Fibroblast of lung (primary cell): ENCODE data around the gene COA1. TPM values are rescaled to one million over a fixed set of nuclear protein-coding genes. Genes with fewer than 3 reads are reported as not detected.
A peak's percentile ranks its signal among the peaks of the same experiment; 100 is the strongest.

Experiments used
- DNase-seq, 2 donors: peaks; one replicate each; pipeline versions ENCODE4 v3.0.0 to v3.0.0-alpha.2; 2010; ENCODE audit warnings: low read depth in 2 of 2
- H2AFZ ChIP-seq: 2 replicates; pipeline ENCODE4 v1.5.1; 2012; ENCODE audit warnings: low read length, control low read depth, inconsistent platforms
- H3K27ac ChIP-seq: 2 replicates; pipeline ENCODE4 v1.5.1; 2011; ENCODE audit warnings: low read length, control low read depth; ENCODE audit not compliant: insufficient read depth
- H3K27me3 ChIP-seq: 2 replicates; pipeline ENCODE4 v1.5.1; 2011; ENCODE audit warnings: mild to moderate bottlenecking, low read length; ENCODE audit not compliant: control insufficient read depth, insufficient read depth
- H3K36me3 ChIP-seq: 2 replicates; pipeline ENCODE4 v1.5.1; 2011; ENCODE audit warnings: low read length; ENCODE audit not compliant: control insufficient read depth, insufficient read depth
- H3K4me1 ChIP-seq: 2 replicates; pipeline ENCODE4 v1.5.1; 2011; ENCODE audit warnings: low read length; ENCODE audit not compliant: control insufficient read depth, insufficient read depth; ENCODE audit errors: extremely low read depth
- H3K4me2 ChIP-seq: 2 replicates; pipeline ENCODE4 v1.5.1; 2011; ENCODE audit warnings: low read length, control low read depth; ENCODE audit not compliant: insufficient read depth; ENCODE audit errors: extremely low read depth
- H3K4me3 ChIP-seq, 4 experiments: fragments of 200-600 bp in 1 of 4; sonication (generic) in 1 of 4; replicated peaks in 1 of 4; 2 replicates each; pipeline ENCODE4 v1.5.1; 2011 to 2016; ENCODE audit warnings: low read length in 4 of 4, low read depth in 3 of 4, mild to moderate bottlenecking in 3 of 4, control low read depth in 2 of 4, inconsistent platforms in 1 of 4, mixed read lengths in 1 of 4; ENCODE audit not compliant: insufficient read depth in 1 of 4; ENCODE audit errors: control extremely low read depth in 1 of 4
- H3K79me2 ChIP-seq: 2 replicates; pipeline ENCODE4 v1.5.1; 2012; ENCODE audit warnings: mild to moderate bottlenecking, low read length, inconsistent platforms; ENCODE audit not compliant: control insufficient read depth, insufficient read depth
- H3K9ac ChIP-seq: 2 replicates; pipeline ENCODE4 v1.5.1; 2011; ENCODE audit warnings: mild to moderate bottlenecking, low read length, control low read depth; ENCODE audit not compliant: insufficient read depth
- H3K9me3 ChIP-seq: 2 replicates; pipeline ENCODE4 v1.5.1; 2012; ENCODE audit warnings: low read depth, low read length; ENCODE audit not compliant: control insufficient read depth, insufficient read depth
- H4K20me1 ChIP-seq: 2 replicates; pipeline ENCODE4 v1.5.1; 2011; ENCODE audit warnings: low read length; ENCODE audit not compliant: control insufficient read depth, insufficient read depth; ENCODE audit errors: extremely low read depth
- EZH2 ChIP-seq: IDR thresholded peaks from 2 replicates; pipeline ENCODE4 v1.5.1; 2012; ENCODE audit warnings: low read length, control low read depth, mild to moderate bottlenecking; ENCODE audit errors: missing control alignments
- polyA plus RNA-seq, 2 donors: library from polyadenylated mRNA; depleted of rRNA in 1 of 2; stranded (reverse) in 1 of 2; unstranded in 1 of 2; fragments of >200 nt; gene quantifications; 2 replicates each; pipeline ENCODE4 v1.2.1, GENCODE V29; 2011 to 2012; ENCODE audit warnings: missing spikeins in 1 of 2
- total RNA-seq: library from RNA; depleted of rRNA; stranded (reverse); fragments of >200 nt; gene quantifications from 2 replicates; pipeline ENCODE4 v1.2.1, GENCODE V29; 2014
- TF ChIP-seq, protein P1 (sequence below), 2 donors: IDR thresholded peaks in 1 of 2; conservative IDR thresholded peaks in 1 of 2; 1 replicate in 1 of 2; 2 replicates in 1 of 2; pipeline ENCODE4 v1.5.1; 2011 to 2012; ENCODE audit warnings: low read length in 2 of 2, control low read depth in 1 of 2, inconsistent platforms in 1 of 2, low read depth in 1 of 2, mild to moderate bottlenecking in 1 of 2

The COA1 gene
- total and polyA plus RNA-seq, 2 donors (not counting 1 experiment from before 2014, with no cell fraction given), result 28.8 to 39.6 TPM

DNA sequence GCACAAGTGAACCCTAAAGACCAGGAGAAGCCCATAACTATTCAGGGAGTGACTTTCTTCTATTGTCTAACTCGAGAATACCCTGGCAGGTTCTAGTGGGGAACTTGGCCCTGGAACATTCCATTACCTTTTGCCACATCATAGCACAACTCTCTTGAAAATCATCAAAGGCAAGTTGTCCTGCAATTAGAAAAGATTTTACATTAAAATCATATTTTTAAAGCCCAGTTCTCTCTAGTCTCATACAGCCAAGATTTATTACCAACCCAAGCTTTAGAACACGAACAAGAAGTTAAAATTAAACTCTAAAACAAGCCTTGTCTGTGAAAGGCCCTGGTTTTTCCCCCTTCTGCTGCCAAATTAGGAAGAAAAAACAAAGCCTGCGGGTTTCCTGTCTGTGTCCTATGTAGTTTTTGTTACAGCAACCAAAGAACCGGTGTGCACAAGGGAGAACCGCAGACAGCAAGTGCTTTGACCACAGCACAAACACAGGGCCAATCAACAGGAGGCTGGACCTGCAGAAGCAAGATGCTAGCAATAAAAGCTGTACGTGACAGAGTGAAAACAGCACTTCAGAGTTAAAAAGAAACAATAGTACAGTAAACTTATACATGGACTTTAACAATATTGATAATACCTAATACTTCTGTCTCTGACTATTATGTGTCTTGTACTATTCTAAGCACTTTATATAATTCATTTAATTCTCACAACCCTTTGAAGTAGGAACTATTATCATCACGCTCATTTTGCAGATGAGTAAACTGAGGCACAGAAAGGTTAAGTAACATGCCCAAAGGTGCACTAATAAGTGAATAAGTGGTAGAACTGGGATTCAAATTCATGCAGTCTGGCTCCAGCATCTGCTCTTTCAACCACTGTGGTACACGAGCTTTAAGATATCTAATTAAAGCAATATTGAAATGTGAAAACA, 80.6 kb downstream of the COA1 start:
- peak; percentile 69 to 98 for DNase-seq
- H3K79me2 ChIP-seq, result peaks cover 4% of the 10 kb centered on the region
- no peak overlapping the region for H2AFZ ChIP-seq
- H3K9me3 ChIP-seq, result no peaks in the 10 kb centered on the region
- H3K27ac ChIP-seq, result peak overlapping the region; percentile 99
- no peak overlapping the region for H3K4me3 ChIP-seq
- peaks cover 57% of the 10 kb centered on the region for H3K4me1 ChIP-seq
- no peaks in the 10 kb centered on the region for H3K27me3 ChIP-seq
- TF ChIP-seq, protein P1, sequence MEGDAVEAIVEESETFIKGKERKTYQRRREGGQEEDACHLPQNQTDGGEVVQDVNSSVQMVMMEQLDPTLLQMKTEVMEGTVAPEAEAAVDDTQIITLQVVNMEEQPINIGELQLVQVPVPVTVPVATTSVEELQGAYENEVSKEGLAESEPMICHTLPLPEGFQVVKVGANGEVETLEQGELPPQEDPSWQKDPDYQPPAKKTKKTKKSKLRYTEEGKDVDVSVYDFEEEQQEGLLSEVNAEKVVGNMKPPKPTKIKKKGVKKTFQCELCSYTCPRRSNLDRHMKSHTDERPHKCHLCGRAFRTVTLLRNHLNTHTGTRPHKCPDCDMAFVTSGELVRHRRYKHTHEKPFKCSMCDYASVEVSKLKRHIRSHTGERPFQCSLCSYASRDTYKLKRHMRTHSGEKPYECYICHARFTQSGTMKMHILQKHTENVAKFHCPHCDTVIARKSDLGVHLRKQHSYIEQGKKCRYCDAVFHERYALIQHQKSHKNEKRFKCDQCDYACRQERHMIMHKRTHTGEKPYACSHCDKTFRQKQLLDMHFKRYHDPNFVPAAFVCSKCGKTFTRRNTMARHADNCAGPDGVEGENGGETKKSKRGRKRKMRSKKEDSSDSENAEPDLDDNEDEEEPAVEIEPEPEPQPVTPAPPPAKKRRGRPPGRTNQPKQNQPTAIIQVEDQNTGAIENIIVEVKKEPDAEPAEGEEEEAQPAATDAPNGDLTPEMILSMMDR (conservative IDR thresholded peaks at IDR 0.05 in 1 of 2, IDR thresholded peaks at IDR 0.05 in 1 of 2; ENCODE audit: low read depth in 1 of 2, low read length in 2 of 2), result no peak
- TF ChIP-seq EZH2, result no peak
- H3K4me2 ChIP-seq, result peak overlapping the region; percentile 76
- H4K20me1 ChIP-seq, result no peaks in the 10 kb centered on the region
- H3K9ac ChIP-seq, result peak overlapping the region; percentile 34
- H3K36me3 ChIP-seq, result no peaks in the 10 kb centered on the region

DNA sequence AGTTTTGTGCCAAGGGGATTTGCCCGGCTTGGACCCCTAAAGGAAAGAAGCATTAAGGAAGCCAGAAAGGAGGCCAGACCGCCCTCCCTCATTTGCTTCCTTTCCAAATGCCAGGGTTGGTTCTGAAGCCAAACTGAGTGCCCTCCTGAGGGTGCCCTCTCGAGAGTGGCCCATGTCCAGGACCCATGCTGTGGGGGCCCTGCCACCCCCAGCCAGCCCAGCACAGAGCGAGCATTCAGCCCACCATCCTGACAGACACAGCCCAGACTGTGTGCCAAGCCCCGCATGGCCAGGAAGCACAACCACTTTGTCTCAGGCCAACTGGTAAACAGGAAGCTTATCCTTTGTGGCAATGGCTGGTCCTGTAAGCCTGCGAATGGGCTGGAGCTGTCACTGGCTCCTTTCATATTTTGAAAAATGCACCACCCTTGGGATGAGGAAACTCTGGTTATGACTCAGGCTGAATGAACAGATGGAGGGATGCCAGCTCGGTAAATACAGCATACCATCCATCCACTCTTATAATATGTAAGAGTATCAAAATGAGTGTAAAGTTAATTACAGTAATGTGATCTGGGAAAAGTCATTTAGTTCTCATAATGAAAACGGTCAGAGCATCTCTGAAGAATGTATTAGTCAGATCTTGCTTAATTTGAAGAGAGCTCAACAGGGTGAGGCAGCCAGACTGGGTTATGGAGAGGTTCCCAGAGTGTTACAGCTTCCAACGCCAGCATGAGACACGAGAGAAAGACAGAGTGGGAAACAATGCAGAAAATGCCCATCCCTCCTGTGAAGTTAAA, 81.5 kb downstream of the COA1 start:
- no peak for TF ChIP-seq EZH2
- TF ChIP-seq, protein P1 (conservative IDR thresholded peaks at IDR 0.05 in 1 of 2, IDR thresholded peaks at IDR 0.05 in 1 of 2; ENCODE audit: low read depth in 1 of 2, low read length in 2 of 2), result no peak
- Histone ChIP-seq H3K27me3 (no peaks in the 10 kb centered on the region), H3K9me3 (no peaks in the 10 kb centered on the region), H4K20me1 (no peaks in the 10 kb centered on the region), H3K36me3 (peaks cover 2% of the 10 kb centered on the region), H3K79me2 (peaks cover 4% of the 10 kb centered on the region), H3K4me2 (peak overlapping the region; percentile 89), H3K4me3 (peak overlapping the region; percentile 6 to 32 (median 21)), H3K4me1 (peaks cover 57% of the 10 kb centered on the region), H2AFZ (no peak overlapping the region), H3K9ac (peak overlapping the region; percentile 76), H3K27ac (peak overlapping the region; percentile 99)
- peak; percentile 100 for DNase-seq

DNA sequence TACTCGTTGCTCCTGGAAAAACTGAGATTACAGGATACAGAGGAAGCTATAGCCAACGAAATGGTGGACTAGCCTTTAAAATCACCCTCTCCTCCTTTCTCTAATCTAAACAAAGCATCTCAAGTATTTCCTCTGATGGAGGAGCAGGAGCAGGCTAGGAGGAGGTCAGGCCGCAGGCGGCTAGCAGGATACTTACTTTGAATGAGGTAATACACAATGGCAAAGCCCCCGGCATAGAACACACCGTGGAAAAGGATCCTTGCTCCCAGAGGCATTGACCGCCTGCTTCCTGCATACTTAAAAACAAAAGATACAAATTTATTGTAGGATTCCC, 82.0 kb downstream of the COA1 start:
- H3K4me2 ChIP-seq, result peak overlapping the region; percentile 89
- H3K9me3 ChIP-seq, result no peaks in the 10 kb centered on the region
- peak overlapping the region; percentile 99 for H3K27ac ChIP-seq
- no peak overlapping the region for H2AFZ ChIP-seq
- TF ChIP-seq, protein P1 (conservative IDR thresholded peaks at IDR 0.05 in 1 of 2, IDR thresholded peaks at IDR 0.05 in 1 of 2; ENCODE audit: low read depth in 1 of 2, low read length in 2 of 2), result no peak
- no peak for TF ChIP-seq EZH2
- H3K36me3 ChIP-seq, result peaks cover 2% of the 10 kb centered on the region
- no peaks in the 10 kb centered on the region for H4K20me1 ChIP-seq
- H3K79me2 ChIP-seq, result peaks cover 4% of the 10 kb centered on the region
- DNase-seq, result peak; percentile 69 to 97
- H3K9ac ChIP-seq, result peak overlapping the region; percentile 76
- no peaks in the 10 kb centered on the region for H3K27me3 ChIP-seq
- peaks cover 57% of the 10 kb centered on the region for H3K4me1 ChIP-seq
- H3K4me3 ChIP-seq, result peak overlapping the region; percentile 6 to 32 (median 26)
